ENCODE data around the gene ACOT11.

GRCh38 chr1:54547601-54548388, at the start of gene ACOT11:
- no peak for TF ChIP-seq POLR2A (IDR thresholded peaks at IDR 0.05)
- TF ChIP-seq, protein P1, sequence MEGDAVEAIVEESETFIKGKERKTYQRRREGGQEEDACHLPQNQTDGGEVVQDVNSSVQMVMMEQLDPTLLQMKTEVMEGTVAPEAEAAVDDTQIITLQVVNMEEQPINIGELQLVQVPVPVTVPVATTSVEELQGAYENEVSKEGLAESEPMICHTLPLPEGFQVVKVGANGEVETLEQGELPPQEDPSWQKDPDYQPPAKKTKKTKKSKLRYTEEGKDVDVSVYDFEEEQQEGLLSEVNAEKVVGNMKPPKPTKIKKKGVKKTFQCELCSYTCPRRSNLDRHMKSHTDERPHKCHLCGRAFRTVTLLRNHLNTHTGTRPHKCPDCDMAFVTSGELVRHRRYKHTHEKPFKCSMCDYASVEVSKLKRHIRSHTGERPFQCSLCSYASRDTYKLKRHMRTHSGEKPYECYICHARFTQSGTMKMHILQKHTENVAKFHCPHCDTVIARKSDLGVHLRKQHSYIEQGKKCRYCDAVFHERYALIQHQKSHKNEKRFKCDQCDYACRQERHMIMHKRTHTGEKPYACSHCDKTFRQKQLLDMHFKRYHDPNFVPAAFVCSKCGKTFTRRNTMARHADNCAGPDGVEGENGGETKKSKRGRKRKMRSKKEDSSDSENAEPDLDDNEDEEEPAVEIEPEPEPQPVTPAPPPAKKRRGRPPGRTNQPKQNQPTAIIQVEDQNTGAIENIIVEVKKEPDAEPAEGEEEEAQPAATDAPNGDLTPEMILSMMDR (IDR thresholded peaks at IDR 0.05): peak; percentile 37 to 61 (median 55)
